IPS DF 4.7 (cell line): Measurements from ENCODE around the gene CXorf65.

Source experiments
- DNase-seq: peaks from one replicate; pipeline ENCODE4 v3.0.0-alpha.2; 2013; ENCODE audit warnings: low spot score; ENCODE audit errors: extremely low read depth

The CXorf65 gene

DNA sequence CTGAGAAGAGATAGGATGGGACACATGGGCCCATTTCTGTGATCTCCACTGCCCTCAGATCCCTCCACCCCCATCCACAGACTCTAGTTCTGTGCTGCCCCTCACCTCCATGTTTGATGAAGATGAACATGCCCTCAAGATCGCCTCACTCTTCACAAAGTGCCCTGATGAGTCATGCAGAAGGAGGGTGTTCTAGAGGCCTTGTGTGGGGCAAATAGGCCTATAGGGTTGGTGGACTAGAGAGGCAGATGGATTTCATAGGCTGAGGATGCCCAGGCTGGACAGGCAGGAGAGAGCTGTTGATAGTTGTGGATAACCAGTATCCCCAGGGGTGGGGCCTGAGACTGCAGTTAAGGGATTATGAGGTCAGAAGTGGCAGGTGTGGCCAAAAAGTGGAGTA, at the start of gene CXorf65:
Gene CXorf65, minus strand, starts transcription at position 314 of the 400 bp plus-strand sequence. Its CDS starts 184 bp downstream, at position 130.
- no peak for DNase-seq

DNA sequence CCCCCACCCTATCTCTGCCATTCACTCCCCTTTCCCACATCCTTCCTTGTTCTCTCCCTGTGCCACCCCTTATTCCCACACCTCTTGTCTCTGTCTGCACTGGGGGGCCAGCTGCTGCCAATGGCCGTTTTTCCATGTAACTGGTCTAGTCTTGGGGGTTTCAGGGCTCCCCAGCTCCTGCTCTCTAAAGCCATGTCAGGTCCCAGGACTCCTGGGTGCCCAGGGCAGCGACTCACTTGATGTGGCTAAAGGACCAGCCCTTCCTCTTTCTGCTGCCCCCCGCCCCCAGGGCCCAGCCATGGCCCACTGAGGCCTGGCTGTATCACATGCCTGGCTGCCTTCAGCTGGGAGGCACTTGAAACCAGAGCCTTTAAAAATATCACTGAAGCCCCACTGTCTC, 48.1 kb upstream of the CXorf65 start:
- no peak for DNase-seq

DNA sequence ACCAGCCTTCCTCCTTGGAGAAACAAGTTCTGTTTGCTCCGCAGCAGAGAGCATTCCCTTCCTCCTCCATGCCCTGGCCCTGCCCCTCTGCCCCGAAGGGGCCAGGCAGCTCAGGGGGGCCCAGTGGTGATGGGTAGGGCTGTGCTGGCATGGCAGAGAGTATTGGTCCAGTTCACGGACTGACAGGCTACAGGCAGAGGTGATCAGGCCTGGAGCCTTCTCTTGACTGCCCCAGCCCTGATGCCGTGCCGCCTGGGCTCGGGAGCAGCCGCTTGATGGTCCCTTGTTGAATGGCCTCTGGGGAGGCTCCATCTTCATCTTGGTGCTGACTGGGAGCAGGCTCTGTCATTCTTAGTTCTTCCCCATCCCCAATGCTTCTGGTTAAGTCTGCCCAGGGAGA, 47.7 kb upstream of the CXorf65 start:
- no peak for DNase-seq

- DNase-seq: no peak
Measured at GRCh38 chrX:71151366-71151765, 44.8 kb upstream of the CXorf65 start.

DNA sequence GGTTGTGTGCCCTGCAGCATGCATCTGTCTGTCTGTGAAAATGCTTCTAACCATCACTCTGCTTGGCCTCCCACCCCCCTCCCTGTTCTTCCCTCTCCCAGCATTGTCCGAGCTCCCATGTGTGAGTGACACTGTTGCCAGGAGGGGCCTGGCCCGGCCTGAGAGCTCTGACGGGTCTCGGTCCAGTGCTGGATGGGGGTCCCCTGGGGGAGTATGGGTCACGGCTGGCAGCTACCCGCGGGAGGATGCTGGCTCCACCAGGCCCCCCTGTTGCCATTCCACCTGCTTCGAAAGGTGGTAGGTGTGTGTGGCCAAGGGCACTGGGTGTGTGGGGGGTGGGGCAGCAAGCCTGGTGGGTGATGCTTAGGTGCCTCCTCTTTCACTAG, 41.7 kb upstream of the CXorf65 start:
- DNase-seq: no peak

DNA sequence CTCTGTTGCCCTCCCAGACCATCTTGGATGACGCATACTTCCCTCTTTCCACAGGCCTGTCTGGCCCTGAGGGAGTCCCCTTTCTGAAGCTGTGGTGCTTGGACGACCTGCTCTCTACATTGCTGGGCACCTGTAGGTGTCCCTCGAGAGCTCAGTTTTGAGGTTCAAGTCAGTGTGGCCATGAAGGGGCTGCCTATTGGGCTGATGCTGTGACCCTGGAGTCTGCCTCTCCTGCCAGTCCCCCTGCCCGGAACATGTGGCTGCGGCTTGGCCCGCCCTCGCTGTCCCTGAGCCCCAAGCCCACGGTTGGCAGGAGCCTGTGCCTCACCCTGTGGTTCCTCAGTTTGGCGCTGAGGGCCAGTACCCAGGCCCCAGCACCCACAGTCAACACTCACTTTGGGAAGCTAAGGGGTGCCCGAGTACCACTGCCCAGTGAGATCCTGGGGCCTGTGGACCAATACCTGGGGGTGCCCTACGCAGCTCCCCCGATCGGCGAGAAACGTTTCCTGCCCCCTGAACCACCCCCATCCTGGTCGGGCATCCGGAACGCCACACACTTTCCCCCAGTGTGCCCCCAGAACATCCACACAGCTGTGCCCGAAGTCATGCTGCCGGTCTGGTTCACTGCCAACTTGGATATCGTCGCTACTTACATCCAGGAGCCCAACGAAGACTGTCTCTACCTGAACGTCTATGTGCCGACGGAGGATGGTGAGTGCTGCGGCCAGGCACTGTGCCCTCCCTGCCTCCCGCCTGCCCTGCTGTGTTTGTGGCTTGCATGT, 41.1 kb upstream of the CXorf65 start:
- DNase-seq: no peak

GRCh38 chrX:71144651-71145050, 38.1 kb upstream of the CXorf65 start, which contains the start of gene NLGN3:
Gene NLGN3 (plus strand): TSS chrX:71144841. CDS start chrX:71147750, 2,909 bp downstream.
- no peak for DNase-seq

- no peak for DNase-seq
Measured at GRCh38 chrX:71143508-71143907, 37.0 kb upstream of the CXorf65 start.

- DNase-seq: no peak
Measured at GRCh38 chrX:71140440-71140839, 33.9 kb upstream of the CXorf65 start.

GRCh38 chrX:71131510-71131909, 25.0 kb upstream of the CXorf65 start:
- DNase-seq: no peak

DNA sequence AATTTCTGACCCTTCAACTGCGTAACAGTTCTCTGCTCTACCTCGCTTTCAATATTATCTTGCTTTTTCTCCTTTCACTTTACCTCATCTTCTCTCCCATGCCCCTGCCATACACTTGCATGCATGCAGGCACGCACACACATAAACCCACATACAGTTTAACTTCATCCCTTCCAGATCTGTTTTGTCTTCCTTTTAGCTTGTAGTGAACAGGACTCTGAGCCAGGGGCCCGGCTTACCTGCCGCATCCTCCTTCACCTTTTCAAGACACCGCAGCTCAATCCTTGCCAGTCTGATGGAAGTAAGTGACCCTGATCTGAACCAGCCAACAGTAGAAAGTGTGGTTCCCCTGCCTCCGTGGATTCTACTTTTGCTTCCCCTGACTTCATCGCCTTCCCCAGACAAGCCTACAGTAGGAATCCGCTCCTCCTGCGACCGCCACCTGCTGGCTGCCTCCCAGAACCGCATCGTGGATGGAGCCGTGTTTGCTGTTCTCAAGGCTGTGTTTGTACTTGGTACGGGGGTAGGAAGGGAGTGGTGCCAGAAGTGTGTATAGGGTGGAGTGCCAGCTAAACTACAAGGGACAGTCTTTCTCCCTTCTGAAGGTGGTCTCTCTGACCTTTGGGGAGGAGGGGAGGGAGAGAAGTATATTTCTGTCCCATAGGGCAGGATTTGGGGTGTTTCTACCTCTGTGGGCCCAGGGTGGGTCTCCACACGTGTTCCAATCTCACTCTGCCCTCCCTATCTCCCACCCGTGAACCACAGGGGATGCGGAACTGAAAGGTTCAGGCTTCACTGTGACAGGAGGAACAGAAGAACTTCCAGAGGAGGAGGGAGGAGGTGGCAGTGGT, 22.6 kb upstream of the CXorf65 start:
- DNase-seq: no peak

GRCh38 chrX:71128166-71128833, 21.8 kb upstream of the CXorf65 start:
- no peak for DNase-seq

- DNase-seq: no peak
Measured at GRCh38 chrX:71118985-71119535, 12.5 kb upstream of the CXorf65 start.

DNA sequence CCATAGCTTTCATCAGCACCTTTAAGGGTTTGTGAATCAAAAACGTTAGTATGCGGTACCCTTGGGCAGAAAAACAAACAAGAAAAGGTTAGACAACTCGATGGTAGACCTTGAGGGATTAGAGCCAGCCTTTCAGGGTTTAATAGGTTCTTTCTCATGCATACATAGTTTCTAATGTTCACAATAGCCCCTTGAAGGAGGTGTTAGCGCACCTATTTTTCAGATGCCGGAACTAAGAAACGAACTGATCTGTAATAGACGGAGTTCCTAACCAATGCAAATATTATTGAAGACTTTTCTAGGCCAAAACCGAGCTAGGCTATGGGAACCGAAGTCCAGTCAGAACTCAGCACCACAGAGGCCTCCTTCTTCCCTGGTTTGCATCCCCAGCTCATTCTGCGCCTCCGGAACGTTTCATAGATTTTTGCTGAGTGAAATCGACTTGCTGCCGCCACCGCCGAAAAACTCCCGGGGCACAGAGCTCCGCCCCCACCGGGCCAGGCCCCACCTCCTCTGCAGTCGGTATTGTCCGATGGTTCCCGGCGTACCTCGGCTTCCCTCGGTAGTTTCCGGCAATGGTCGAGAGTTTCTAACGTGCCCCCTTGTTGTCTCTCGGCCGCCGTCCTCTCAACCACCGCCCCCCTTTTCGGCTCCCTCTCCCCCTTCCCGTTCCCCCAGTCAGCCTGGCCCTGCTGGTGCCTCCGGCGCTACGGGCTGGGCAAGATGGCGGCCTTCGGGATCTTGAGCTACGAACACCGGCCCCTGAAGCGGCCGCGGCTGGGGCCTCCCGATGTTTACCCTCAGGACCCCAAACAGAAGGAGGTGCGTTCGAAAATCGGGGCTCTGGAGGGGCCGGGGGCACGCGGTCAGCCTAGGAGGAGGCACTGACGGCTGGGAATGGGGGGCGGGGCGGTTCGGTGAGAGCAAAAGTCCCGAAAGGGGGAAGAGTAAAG, 11.8 kb upstream of the CXorf65 start, which contains the start of gene MED12:
Gene MED12, plus strand, starts transcription at position 565 of the 953 bp plus-strand sequence. Its CDS starts 159 bp downstream, at position 724.
- no peak for DNase-seq

- no peak for DNase-seq
Measured at GRCh38 chrX:71117358-71117757, 10.8 kb upstream of the CXorf65 start.

DNA sequence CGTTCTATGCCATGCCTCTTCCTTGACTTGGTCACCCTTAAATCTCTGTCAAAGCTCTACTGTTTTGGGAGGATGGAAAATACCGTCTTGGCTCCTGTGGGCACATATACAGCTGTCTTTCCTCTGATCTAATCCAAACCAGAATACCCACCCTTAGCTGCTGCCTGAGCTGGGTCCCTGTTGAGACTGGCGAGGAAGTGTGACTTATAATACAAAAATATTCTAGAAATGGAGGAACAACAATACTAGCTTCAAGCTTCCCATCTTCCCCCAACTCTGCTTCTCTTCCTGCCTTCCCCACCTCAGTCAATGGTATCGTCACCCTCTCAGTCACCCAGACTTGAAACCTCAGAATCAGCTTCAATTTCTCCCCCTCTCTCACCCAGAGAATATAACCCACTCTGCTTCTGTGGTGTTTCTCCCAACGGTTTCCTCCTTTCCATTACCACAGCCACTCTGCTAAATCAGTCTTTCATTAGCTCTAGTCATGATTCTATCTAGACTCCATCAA, 5.4 kb upstream of the CXorf65 start:
- DNase-seq: no peak

DNA sequence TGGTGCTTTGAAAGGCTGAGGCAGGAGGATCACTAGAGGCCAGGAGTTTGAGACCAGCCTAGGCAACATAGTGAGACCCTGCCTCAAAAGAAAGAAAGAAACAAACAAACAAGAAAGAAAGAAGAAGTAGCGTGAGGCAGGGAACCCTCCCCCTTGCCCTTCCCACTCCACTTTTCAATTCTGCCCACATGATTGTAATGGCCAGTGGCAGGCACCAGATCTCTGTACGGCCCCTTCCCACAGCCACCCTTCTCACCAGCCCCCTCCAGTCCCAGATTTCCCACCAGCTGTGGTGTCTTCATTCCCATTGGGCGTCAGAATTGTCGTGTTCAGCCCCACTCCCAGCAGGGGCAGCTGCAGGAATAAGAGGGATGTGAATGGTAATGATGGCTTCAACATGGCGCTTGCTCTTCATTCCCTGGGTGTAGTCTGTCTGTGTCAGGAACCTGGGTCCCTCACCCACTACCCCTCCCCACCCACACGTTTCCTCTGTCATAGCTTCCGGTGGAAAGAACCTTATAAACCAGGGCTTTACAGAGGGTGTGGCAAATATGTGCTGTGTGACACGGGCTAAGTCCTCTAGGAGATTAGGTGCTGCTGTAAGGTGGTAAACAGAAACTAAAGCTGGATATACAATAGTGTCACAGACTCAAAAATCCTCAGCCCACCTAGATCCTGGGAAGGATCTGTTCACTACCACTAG, 4.8 kb upstream of the CXorf65 start, which contains the start of gene IL2RG:
Gene IL2RG, minus strand, starts transcription at position 437 of the 703 bp plus-strand sequence. Its CDS starts 38 bp downstream, at position 399.
- DNase-seq: no peak

DNA sequence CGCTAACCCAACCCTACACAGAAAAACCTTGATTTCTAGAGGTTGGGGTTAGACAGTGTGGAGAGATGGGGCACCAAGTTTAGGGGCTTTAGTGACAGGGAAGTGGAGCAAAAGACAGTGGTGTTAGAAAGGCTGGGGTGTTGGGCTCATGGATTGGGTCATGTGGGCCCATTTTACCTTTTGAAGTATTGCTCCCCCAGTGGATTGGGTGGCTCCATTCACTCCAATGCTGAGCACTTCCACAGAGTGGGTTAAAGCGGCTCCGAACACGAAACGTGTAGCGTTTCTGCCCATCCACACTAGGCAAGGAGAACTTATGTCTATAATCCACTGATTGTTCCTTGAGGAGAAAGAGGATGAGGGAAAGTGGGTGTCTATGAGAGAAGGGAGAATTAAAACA, 2.5 kb upstream of the CXorf65 start:
- no peak for DNase-seq

- no peak for DNase-seq
Measured at GRCh38 chrX:71107762-71108360, 1.3 kb upstream of the CXorf65 start.
